T follicular helper cell (primary cell): ENCODE data around the gene CABLES2.
"Not testable (repeated sequence)": the region's sequence is repeated elsewhere in the genome, so short reads cannot be mapped to it uniquely, and the experiment has no call there.

Source experiments
- DNase-seq: peaks from one replicate; pipeline ENCODE4 v3.0.0-alpha.2; 2020; ENCODE audit warnings: low read depth

The CABLES2 gene

DNA sequence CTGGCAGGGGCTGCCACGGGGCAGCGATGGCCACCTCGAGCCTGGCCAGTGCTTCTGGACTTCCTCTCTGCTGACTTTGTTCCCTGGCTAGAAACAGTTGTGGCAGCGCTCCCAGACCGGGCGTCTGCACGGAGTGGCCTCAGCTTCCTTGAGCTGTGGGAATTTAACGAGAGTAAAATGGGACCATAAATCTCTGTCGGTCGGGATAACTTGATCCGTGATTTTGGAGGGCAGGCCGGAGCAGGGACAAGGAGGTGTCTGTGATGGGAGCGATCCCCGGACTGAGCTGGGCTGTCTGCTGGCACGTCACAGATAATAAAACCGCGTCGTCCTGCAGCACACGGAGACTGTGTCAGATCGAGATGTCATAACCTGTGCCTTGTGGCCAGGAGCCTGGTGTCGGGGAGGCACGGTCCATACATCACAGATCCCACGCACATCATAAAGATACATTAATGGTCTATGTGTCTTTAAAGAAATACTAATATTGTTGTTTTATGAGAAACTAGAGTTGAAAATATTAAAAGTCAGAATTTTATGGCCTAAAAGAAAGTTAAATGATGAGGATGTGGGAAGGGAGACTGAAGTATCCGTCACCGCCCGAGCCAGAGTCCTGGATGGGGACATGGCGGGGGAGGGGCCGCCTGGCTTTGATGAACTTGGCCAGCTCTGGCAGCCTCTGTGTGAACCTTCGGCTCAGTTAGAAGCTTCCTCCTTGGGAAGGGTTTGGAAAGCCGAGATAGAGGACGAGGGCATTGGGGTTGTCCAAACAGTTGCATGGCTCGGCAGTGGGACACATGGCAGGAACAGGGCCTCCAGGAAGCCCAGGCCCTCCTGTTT lies 26.8 kb upstream of the CABLES2 start:
- DNase-seq = no peak

GRCh38 chr20:62430866-62431447 lies 23.9 kb upstream of the CABLES2 start:
- DNase-seq = no peak

DNA sequence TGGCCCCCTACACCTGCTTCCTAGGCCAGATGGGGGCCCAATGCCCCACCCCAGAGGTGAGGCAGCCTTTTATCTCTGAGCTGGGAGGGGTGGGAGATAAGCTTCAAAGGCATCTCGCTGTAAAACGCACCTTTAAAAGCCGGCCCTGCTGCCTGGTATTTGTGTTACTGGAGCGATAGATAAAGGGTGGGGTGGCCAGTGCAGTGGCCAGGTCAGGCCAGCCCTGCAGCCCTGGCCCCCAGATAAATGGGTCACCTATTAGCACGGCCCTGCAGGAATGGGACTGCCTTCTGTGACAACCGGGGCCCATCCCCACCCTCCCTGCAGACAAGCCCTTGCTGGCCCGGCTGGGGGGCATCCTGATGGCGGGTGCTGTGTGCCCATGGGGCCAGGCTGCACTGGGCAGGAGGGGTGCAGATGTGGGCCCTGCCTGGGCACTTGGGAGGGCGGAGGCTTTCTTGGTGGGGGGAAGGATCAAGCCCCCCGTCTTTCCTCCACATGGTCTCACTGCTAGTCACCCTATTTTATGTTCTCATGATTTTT lies 23.3 kb upstream of the CABLES2 start:
- DNase-seq = no peak

GRCh38 chr20:62429455-62430310 lies 22.6 kb upstream of the CABLES2 start:
- no peak for DNase-seq

GRCh38 chr20:62428396-62429295 lies 21.6 kb upstream of the CABLES2 start:
- no peak for DNase-seq

GRCh38 chr20:62428002-62428372 lies 20.9 kb upstream of the CABLES2 start:
- DNase-seq = no peak

GRCh38 chr20:62427172-62428001 lies 20.3 kb upstream of the CABLES2 start, which contains the start of gene RBBP8NL:
TSS of gene RBBP8NL (minus strand) at chr20:62427539. CDS start at chr20:62419647, 7,892 bp downstream.
- no peak for DNase-seq

DNA sequence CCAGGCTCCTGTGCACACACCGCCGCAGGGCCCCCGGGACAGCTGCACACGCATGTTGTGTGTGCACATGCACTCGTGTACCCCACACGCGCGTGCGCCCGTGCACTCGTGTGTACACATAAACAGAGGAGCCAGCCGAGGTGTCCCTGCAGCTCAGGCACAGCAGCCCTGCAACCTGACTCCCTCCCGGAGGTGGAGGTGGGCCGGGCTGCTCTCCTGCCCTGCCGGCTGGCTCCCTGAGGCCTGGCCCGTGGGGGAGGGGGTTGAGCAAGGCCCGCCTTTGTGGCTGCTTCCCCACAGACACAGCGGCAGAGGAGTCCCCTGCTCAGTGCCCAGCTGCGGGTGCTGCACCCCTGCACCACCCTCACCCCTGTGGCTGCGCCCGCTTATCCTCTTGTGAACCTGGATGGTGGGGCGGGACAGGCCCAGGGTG lies 19.6 kb upstream of the CABLES2 start:
- DNase-seq = no peak

GRCh38 chr20:62426059-62426348 lies 18.9 kb upstream of the CABLES2 start:
- DNase-seq = not testable (repeated sequence)

- no peak for DNase-seq
These were observed 18.4 kb upstream of the CABLES2 start for GRCh38 chr20:62425281-62426058.

DNA sequence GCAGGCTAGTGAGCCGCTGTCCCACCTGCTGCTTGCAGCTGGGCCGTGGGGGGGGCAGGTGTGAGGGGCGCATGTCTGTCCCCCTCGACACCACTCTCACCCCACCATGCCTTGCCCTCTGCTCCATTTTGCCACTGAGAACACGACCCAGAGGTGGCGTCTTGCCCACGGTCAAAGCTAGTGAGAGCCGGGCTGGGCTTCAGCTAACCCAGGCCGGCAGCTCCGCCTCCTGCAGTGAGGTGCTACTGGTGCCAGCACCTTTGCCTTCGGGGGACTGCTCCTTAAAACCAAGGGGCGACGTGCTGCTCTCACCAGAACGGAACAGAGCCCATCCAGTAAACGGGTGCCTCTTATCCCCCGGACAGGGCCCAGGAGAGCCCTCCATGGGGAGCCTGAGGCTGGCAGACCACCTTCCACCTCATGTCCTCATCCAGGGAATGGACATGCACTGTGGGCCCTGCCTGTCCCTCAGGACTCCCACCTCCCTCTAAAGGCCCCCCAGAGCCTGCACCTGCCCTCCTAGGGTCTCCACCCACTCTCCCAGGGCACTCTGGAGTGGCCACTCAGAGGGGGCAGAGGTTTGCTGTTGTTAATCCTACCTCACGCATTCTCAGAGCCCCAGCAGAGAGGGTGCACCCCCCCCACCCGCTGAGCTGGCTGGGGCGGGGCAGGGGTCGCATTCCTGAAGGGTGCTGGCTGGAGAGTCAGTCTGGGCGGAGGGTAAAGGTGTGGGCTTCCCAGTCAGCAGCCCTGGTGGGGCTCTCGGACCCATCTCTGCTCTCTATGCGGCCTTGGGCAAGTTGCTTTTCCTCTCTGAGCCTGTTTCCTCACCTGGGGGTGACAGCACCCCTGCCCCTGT lies 17.4 kb upstream of the CABLES2 start:
- DNase-seq = no peak

DNA sequence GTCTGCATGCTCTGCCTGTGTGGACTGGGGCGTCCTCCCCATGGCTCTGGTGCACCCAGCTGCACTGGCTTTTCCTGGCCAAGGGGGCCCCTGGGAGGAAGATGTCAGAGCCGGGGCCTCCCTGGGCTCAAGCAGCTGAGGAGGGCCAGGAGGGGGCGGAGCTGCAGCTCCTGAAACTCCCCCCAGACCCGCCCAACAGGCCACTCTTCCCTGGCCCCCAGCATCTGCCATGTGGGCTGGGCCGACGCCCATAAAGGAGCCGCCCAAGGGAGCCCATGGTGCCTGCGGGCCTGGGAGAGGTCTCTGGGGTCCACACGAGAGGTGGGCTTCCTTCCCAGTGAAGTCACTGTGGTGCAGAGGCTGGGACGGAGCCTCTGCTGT lies 16.2 kb upstream of the CABLES2 start:
- no peak for DNase-seq

- no peak for DNase-seq
These were observed 15.7 kb upstream of the CABLES2 start for GRCh38 chr20:62422636-62423325.

DNA sequence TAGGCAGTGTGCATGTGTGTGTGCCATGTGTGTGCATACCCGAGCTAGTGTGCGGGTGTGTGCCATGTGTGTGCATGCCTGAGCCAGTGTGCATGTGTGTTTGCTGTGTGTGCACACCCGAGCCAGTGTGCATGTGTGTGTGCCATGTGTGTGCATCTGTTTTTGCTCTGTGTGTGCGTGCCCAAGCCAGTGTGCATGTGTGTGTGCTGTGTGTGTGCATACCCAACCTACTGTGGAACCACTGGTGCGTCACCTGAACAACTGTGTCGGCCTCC lies 14.6 kb upstream of the CABLES2 start:
- no peak for DNase-seq

GRCh38 chr20:62420846-62421715 lies 14.0 kb upstream of the CABLES2 start:
- DNase-seq = no peak

- no peak for DNase-seq
These were observed 12.7 kb upstream of the CABLES2 start for GRCh38 chr20:62419759-62420158.

- DNase-seq = no peak
These were observed 11.8 kb upstream of the CABLES2 start for GRCh38 chr20:62418709-62419487.
